Measurements from ENCODE around the gene ATXN7. TPM values are rescaled to one million over a fixed set of nuclear protein-coding genes. Genes with fewer than 3 reads are reported as not detected.

Gene ATXN7
- total and polyA plus RNA-seq, 10 of the 15 experiments (the other 5 are each of a cell fraction or from before 2014, with no cell fraction given) = 0.83 to 24.6 (median 8.5) TPM

DNA sequence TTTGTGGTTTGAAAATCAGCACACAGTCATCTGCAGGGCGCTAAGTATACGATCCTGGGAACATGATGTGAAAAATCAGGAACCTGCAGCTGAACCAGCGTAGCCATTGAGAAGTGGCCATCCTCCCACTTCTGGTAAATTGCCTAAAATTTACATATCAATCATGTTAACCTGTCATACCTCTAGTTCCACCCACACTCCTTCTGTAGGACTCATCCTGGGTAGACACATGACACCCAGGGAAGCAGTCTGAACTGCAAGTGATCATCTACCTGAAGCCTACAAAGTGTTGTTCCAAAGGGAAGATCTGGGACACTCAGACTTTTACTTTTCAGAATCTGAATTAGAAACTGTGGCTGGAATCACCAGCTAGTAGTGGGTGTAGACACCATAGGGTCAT lies 165.1 kb downstream of the ATXN7 start:
- H3K4me3 ChIP-seq = no peak overlapping the region
- in situ Hi-C loops (cut with MboI) = loop anchor here (5.0 kb wide), 1 partner anchor 369 kb away; no protein-coding TSS in a partner anchor
- ChIA-PET SMC1A (ENCODE audit: uncharacterized antibody, unreplicated experiment) (interaction anchor here (1.0 to 7.3 kb wide), 3 partner anchors 321 to 456 kb away, joined by 4 to 98 read pairs (median 4); no protein-coding TSS in a partner anchor), CTCF (interaction anchor here (1.2 to 6.3 kb wide), 4 partner anchors 12 to 678 kb away, joined by 3 to 99 read pairs (median 22); partner anchors contain the start of gene PRICKLE2), RAD21 (ENCODE audit: unreplicated experiment) (interaction anchor here (1.9 kb wide), 1 partner anchor 195 kb away, joined by 14 read pairs; the partner anchor contains the start of gene PRICKLE2), POLR2A (no interaction called here)
- ATAC-seq (no peak), DNase-seq (ENCODE audit: low read depth, low spot score) (no peak), FAIRE-seq (no peak)
- no peaks in the 10 kb centered on the region for H3K27me3 ChIP-seq (replicated peaks in 1 of 2; ENCODE audit: control insufficient read depth in 2 of 2, insufficient read depth in 2 of 2, low read length in 1 of 2)
- intact Hi-C loops (cut with micrococcal nuclease; ENCODE audit: unreplicated experiment) = no loop called here
- no peaks in the 10 kb centered on the region for H3K36me3 ChIP-seq (ENCODE audit: control insufficient read depth in 2 of 2, insufficient read depth in 2 of 2, low read length in 1 of 2)
- no peak overlapping the region for H3K4me2 ChIP-seq (ENCODE audit: control insufficient read depth, insufficient read depth)
- H3K9ac ChIP-seq (ENCODE audit: control insufficient read depth, insufficient read depth, low read length) = no peak overlapping the region
- WGBS (ENCODE audit: insufficient coverage, insufficient replicate concordance, low lambda C conversion rate, missing lambda C conversion rate) = 0% methylated on average over 3 of the region's 3 CpGs
- no peak overlapping the region for H3K27ac ChIP-seq (ENCODE audit: control insufficient read depth, insufficient read depth)
- H3K79me2 ChIP-seq (ENCODE audit: control insufficient read depth, insufficient read depth, low read length) = no peaks in the 10 kb centered on the region
- H3K4me1 ChIP-seq (ENCODE audit: control insufficient read depth, insufficient read depth, low read length) = no peaks in the 10 kb centered on the region; the same call in 1 of the 2 replicates
- no peaks in the 10 kb centered on the region for H4K20me1 ChIP-seq (ENCODE audit: control insufficient read depth, insufficient read depth)
- no peak overlapping the region for H2AFZ ChIP-seq (ENCODE audit: control insufficient read depth, low read depth, low read length)
- BruUV-seq (replicated peaks) = no TSS peak
- TF ChIP-seq TCF12 (IDR thresholded peaks at IDR 0.05; ENCODE audit: low read depth, low read length) (no peak), RELA (IDR thresholded peaks at IDR 0.05; ENCODE audit: borderline replicate concordance, partially characterized antibody) (no peak), RUNX3 (IDR thresholded peaks at IDR 0.05; ENCODE audit: low read length) (no peak), SMC3 (IDR thresholded peaks at IDR 0.05; ENCODE audit: borderline replicate concordance, low read length) (no peak), KAT2A (conservative IDR thresholded peaks at IDR 0.05; ENCODE audit: control insufficient read depth, low read depth, low read length) (no peak), FOS (IDR thresholded peaks at IDR 0.05; ENCODE audit: borderline replicate concordance, extremely low read depth, insufficient read length) (no peak), YBX1 (IDR thresholded peaks at IDR 0.05) (no peak), RAD21 (IDR thresholded peaks at IDR 0.05; ENCODE audit: insufficient read depth, low read depth, low read length) (no peak), NRF1 (conservative IDR thresholded peaks at IDR 0.05; ENCODE audit: low read depth, low read length) (no peak), ZNF384 (IDR thresholded peaks at IDR 0.05; ENCODE audit: borderline replicate concordance, low read depth, low read length) (no peak), SIX5 (IDR thresholded peaks at IDR 0.05; ENCODE audit: low read depth, low read length, severe bottlenecking) (no peak), SPI1 (IDR thresholded peaks at IDR 0.05; ENCODE audit: borderline replicate concordance, insufficient read depth, low read depth, low read length) (no peak)
- TF ChIP-seq, protein P1, sequence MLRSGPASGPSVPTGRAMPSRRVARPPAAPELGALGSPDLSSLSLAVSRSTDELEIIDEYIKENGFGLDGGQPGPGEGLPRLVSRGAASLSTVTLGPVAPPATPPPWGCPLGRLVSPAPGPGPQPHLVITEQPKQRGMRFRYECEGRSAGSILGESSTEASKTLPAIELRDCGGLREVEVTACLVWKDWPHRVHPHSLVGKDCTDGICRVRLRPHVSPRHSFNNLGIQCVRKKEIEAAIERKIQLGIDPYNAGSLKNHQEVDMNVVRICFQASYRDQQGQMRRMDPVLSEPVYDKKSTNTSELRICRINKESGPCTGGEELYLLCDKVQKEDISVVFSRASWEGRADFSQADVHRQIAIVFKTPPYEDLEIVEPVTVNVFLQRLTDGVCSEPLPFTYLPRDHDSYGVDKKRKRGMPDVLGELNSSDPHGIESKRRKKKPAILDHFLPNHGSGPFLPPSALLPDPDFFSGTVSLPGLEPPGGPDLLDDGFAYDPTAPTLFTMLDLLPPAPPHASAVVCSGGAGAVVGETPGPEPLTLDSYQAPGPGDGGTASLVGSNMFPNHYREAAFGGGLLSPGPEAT (IDR thresholded peaks at IDR 0.05; ENCODE audit: low read depth) = no peak
- TF ChIP-seq, protein P2, sequence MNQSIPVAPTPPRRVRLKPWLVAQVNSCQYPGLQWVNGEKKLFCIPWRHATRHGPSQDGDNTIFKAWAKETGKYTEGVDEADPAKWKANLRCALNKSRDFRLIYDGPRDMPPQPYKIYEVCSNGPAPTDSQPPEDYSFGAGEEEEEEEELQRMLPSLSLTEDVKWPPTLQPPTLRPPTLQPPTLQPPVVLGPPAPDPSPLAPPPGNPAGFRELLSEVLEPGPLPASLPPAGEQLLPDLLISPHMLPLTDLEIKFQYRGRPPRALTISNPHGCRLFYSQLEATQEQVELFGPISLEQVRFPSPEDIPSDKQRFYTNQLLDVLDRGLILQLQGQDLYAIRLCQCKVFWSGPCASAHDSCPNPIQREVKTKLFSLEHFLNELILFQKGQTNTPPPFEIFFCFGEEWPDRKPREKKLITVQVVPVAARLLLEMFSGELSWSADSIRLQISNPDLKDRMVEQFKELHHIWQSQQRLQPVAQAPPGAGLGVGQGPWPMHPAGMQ (IDR thresholded peaks at IDR 0.05; ENCODE audit: borderline replicate concordance) = no peak
- TF ChIP-seq, protein P3, sequence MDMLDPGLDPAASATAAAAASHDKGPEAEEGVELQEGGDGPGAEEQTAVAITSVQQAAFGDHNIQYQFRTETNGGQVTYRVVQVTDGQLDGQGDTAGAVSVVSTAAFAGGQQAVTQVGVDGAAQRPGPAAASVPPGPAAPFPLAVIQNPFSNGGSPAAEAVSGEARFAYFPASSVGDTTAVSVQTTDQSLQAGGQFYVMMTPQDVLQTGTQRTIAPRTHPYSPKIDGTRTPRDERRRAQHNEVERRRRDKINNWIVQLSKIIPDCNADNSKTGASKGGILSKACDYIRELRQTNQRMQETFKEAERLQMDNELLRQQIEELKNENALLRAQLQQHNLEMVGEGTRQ (IDR thresholded peaks at IDR 0.05; ENCODE audit: borderline replicate concordance, low read depth, low read length) = no peak
- TF ChIP-seq, protein P4, sequence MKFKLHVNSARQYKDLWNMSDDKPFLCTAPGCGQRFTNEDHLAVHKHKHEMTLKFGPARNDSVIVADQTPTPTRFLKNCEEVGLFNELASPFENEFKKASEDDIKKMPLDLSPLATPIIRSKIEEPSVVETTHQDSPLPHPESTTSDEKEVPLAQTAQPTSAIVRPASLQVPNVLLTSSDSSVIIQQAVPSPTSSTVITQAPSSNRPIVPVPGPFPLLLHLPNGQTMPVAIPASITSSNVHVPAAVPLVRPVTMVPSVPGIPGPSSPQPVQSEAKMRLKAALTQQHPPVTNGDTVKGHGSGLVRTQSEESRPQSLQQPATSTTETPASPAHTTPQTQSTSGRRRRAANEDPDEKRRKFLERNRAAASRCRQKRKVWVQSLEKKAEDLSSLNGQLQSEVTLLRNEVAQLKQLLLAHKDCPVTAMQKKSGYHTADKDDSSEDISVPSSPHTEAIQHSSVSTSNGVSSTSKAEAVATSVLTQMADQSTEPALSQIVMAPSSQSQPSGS (IDR thresholded peaks at IDR 0.05; ENCODE audit: low read length) = no peak
- no peaks in the 10 kb centered on the region; the same call in 2 of the 3 replicates for H3K9me3 ChIP-seq (replicated peaks; ENCODE audit: control insufficient read depth, insufficient read depth, low read length)

Measured in GM12878 (cell line).